ENCODE results near the gene DHFR.

DNA sequence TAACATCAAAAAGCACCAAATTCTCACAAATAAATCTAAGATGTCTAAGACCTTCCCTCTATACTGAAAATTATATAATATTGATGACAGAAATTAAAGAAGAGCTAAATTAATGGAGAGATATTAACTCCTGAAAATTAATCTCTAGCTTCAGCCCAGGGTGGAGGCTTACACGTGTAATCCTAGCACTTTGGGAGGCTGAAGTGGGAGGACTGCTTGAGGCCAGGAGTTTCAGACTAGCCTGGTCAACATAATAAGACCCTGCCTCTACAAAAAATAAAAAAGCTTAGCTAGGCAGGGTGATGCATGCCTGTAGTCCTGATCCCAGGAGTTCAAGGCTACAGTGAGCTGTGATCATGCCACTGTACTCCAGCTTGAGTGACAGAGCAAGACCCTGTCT, 45.1 kb downstream of the DHFR start:
- no peak for TF ChIP-seq CREB1 (IDR thresholded peaks at IDR 0.05; ENCODE audit: low read depth)
- no peak for TF ChIP-seq ZBTB7A (IDR thresholded peaks at IDR 0.05; ENCODE audit: low read depth)
- no peak for TF ChIP-seq EGR1 (IDR thresholded peaks at IDR 0.05)
- no peak for TF ChIP-seq TCF12 (IDR thresholded peaks at IDR 0.05; ENCODE audit: low read depth)
- TF ChIP-seq EP300 (IDR thresholded peaks at IDR 0.05; ENCODE audit: borderline replicate concordance), result no peak
- no peak for TF ChIP-seq TEAD4 (IDR thresholded peaks at IDR 0.05)
- TF ChIP-seq, protein P1, sequence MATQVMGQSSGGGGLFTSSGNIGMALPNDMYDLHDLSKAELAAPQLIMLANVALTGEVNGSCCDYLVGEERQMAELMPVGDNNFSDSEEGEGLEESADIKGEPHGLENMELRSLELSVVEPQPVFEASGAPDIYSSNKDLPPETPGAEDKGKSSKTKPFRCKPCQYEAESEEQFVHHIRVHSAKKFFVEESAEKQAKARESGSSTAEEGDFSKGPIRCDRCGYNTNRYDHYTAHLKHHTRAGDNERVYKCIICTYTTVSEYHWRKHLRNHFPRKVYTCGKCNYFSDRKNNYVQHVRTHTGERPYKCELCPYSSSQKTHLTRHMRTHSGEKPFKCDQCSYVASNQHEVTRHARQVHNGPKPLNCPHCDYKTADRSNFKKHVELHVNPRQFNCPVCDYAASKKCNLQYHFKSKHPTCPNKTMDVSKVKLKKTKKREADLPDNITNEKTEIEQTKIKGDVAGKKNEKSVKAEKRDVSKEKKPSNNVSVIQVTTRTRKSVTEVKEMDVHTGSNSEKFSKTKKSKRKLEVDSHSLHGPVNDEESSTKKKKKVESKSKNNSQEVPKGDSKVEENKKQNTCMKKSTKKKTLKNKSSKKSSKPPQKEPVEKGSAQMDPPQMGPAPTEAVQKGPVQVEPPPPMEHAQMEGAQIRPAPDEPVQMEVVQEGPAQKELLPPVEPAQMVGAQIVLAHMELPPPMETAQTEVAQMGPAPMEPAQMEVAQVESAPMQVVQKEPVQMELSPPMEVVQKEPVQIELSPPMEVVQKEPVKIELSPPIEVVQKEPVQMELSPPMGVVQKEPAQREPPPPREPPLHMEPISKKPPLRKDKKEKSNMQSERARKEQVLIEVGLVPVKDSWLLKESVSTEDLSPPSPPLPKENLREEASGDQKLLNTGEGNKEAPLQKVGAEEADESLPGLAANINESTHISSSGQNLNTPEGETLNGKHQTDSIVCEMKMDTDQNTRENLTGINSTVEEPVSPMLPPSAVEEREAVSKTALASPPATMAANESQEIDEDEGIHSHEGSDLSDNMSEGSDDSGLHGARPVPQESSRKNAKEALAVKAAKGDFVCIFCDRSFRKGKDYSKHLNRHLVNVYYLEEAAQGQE (IDR thresholded peaks at IDR 0.05; ENCODE audit: low read depth), result no peak
- TF ChIP-seq RAD21 (IDR thresholded peaks at IDR 0.05; ENCODE audit: low read depth), result no peak
- TF ChIP-seq, protein P2, sequence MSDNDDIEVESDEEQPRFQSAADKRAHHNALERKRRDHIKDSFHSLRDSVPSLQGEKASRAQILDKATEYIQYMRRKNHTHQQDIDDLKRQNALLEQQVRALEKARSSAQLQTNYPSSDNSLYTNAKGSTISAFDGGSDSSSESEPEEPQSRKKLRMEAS (IDR thresholded peaks at IDR 0.05), result no peak

Data from Ishikawa (cell line).